Mesenchymal stem cell (in vitro differentiated cells and primary cell): Measurements from ENCODE around the gene LAMB3.

ENCODE experiments used
- DNase-seq: peaks from one replicate; pipeline ENCODE4 v3.0.0-alpha.2; 2013
- H2AFZ ChIP-seq: one replicate; pipeline ENCODE4 v1.6.1; 2013; ENCODE audit warnings: low read depth, mild to moderate bottlenecking, control low read depth, inconsistent platforms, low read length, moderate library complexity
- H2AK5ac ChIP-seq: 2 replicates; pipeline ENCODE4 v1.6.1; 2013; ENCODE audit warnings: low read length, moderate library complexity, mild to moderate bottlenecking, inconsistent platforms; ENCODE audit not compliant: severe bottlenecking
- H2BK120ac ChIP-seq: one replicate; pipeline ENCODE4 v1.6.1; 2013; ENCODE audit warnings: low read depth, mild to moderate bottlenecking, inconsistent platforms, low read length, moderate library complexity
- H2BK12ac ChIP-seq, 2 experiments: one replicate each; pipeline ENCODE4 v1.6.1; 2013; ENCODE audit warnings: inconsistent platforms in 2 of 2, low read length in 2 of 2, mild to moderate bottlenecking in 2 of 2, moderate library complexity in 2 of 2, control low read depth in 1 of 2
- H2BK15ac ChIP-seq: one replicate; pipeline ENCODE4 v1.6.1; 2013; ENCODE audit warnings: mild to moderate bottlenecking, low read depth, inconsistent platforms; ENCODE audit not compliant: poor library complexity, severe bottlenecking
- H2BK5ac ChIP-seq: 2 replicates; pipeline ENCODE4 v1.6.1; 2013; ENCODE audit warnings: low read depth, mild to moderate bottlenecking, low read length, control low read depth, inconsistent platforms; ENCODE audit not compliant: poor library complexity, severe bottlenecking
- H3K14ac ChIP-seq, 2 experiments: one replicate each; pipeline ENCODE4 v1.6.1; 2013; ENCODE audit warnings: inconsistent platforms in 2 of 2, low read length in 2 of 2, control low read depth in 1 of 2, mild to moderate bottlenecking in 1 of 2, moderate library complexity in 1 of 2
- H3K18ac ChIP-seq, 2 experiments: one replicate each; pipeline ENCODE4 v1.6.1; 2013; ENCODE audit warnings: inconsistent platforms in 2 of 2, low read length in 2 of 2, control low read depth in 1 of 2, low read depth in 1 of 2, mild to moderate bottlenecking in 1 of 2
- H3K23ac ChIP-seq, 2 experiments: one replicate each; pipeline ENCODE4 v1.6.1; 2013; ENCODE audit warnings: inconsistent platforms in 2 of 2, low read length in 2 of 2, mild to moderate bottlenecking in 2 of 2, moderate library complexity in 2 of 2, control low read depth in 1 of 2
- H3K27ac ChIP-seq: 2 replicates; pipeline ENCODE4 v1.5.1; 2013; ENCODE audit warnings: mild to moderate bottlenecking, moderate library complexity, low read length, control low read depth, inconsistent platforms; ENCODE audit not compliant: poor library complexity, severe bottlenecking
- H3K27me3 ChIP-seq, 2 experiments: 2 replicates each; pipeline versions ENCODE4 v1.6.1 to v1.7.0; 2013; ENCODE audit warnings: low read length in 2 of 2, mild to moderate bottlenecking in 2 of 2, moderate library complexity in 2 of 2, control low read depth in 1 of 2, inconsistent platforms in 1 of 2; ENCODE audit not compliant: control insufficient read depth in 1 of 2, insufficient read depth in 1 of 2
- H3K36me3 ChIP-seq, 2 experiments: 2 replicates each; pipeline versions ENCODE4 v1.6.1 to v1.7.0; 2013; ENCODE audit warnings: low read length in 2 of 2, control low read depth in 1 of 2, inconsistent platforms in 1 of 2, low read depth in 1 of 2, mild to moderate bottlenecking in 1 of 2; ENCODE audit not compliant: insufficient read depth in 2 of 2, control insufficient read depth in 1 of 2
- H3K4ac ChIP-seq, 2 experiments: one replicate each; pipeline ENCODE4 v1.6.1; 2013; ENCODE audit warnings: inconsistent platforms in 2 of 2, low read length in 2 of 2, mild to moderate bottlenecking in 2 of 2, moderate library complexity in 2 of 2, control low read depth in 1 of 2, low read depth in 1 of 2
- H3K4me1 ChIP-seq: 2 replicates; pipeline ENCODE4 v1.6.1; 2013; ENCODE audit warnings: low read depth, low read length, control low read depth; ENCODE audit not compliant: control insufficient read depth, insufficient read depth
- H3K4me2 ChIP-seq: 2 replicates; pipeline ENCODE4 v1.6.1; 2013; ENCODE audit warnings: low read length, mild to moderate bottlenecking, inconsistent platforms; ENCODE audit not compliant: poor library complexity, severe bottlenecking
- H3K4me3 ChIP-seq, 2 experiments: 2 replicates each; pipeline versions ENCODE4 v1.5.1 to v1.7.0; 2013; ENCODE audit warnings: low read length in 2 of 2, mild to moderate bottlenecking in 2 of 2, control low read depth in 1 of 2, low read depth in 1 of 2; ENCODE audit not compliant: insufficient read depth in 1 of 2
- H3K79me1 ChIP-seq: replicated peaks from 2 replicates; pipeline ENCODE4 v1.6.1; 2013; ENCODE audit warnings: mild to moderate bottlenecking, control low read depth, low read length, inconsistent platforms; ENCODE audit not compliant: poor library complexity, severe bottlenecking
- H3K9ac ChIP-seq: 2 replicates; pipeline ENCODE4 v1.7.0; 2013; ENCODE audit warnings: mild to moderate bottlenecking, low read length, moderate library complexity
- H3K9me3 ChIP-seq: 2 replicates; pipeline ENCODE4 v1.7.0; 2013; ENCODE audit warnings: mild to moderate bottlenecking, low read length; ENCODE audit not compliant: control insufficient read depth
- H4K8ac ChIP-seq: one replicate; pipeline ENCODE4 v1.6.1; 2013; ENCODE audit warnings: inconsistent platforms, mild to moderate bottlenecking, low read length, moderate library complexity
- H4K91ac ChIP-seq: one replicate; pipeline ENCODE4 v1.6.1; 2013; ENCODE audit warnings: mild to moderate bottlenecking, low read length, inconsistent platforms
- WGBS: methylation state at CpG from one replicate; pipeline ENCODE4 v1.1.7; 2013; ENCODE audit warnings: mixed read lengths; 5-methylcytosine and 5-hydroxymethylcytosine counted together

The LAMB3 gene

GRCh38 chr1:209628618-209629299, 23.5 kb downstream of the LAMB3 start:
- Histone ChIP-seq H3K23ac (no peak overlapping the region), H4K8ac (no peak overlapping the region), H3K9me3 (no peaks in the 10 kb centered on the region), H3K4ac (no peak overlapping the region), H3K4me3 (no peak overlapping the region), H2BK12ac (no peak overlapping the region), H3K36me3 (peaks cover 0 to 3% of the 10 kb centered on the region in 2 experiments), H2AK5ac (no peak overlapping the region), H3K9ac (no peak overlapping the region), H4K91ac (no peak overlapping the region), H3K14ac (no peak overlapping the region), H2BK15ac (no peak overlapping the region), H3K18ac (no peak overlapping the region), H3K27me3 (no peaks in the 10 kb centered on the region), H3K27ac (no peak overlapping the region), H2BK5ac (no peak overlapping the region), H3K79me1 (no peaks in the 10 kb centered on the region), H2AFZ (no peak overlapping the region), H3K4me1 (peaks cover 28% of the 10 kb centered on the region), H3K4me2 (no peak overlapping the region), H2BK120ac (no peak overlapping the region)
- DNase-seq, result peak; percentile 43
- 88% methylated on average over 6 of the region's 7 CpGs for WGBS

GRCh38 chr1:209627732-209628196, 24.5 kb downstream of the LAMB3 start:
- H3K4me3 ChIP-seq, result no peak overlapping the region
- no peaks in the 10 kb centered on the region for H3K27me3 ChIP-seq
- DNase-seq, result peak; percentile 75
- peak overlapping the region in 1 of 2 experiments; percentile 40 for H3K23ac ChIP-seq
- H2BK120ac ChIP-seq, result no peak overlapping the region
- no peak overlapping the region for H2BK5ac ChIP-seq
- H3K18ac ChIP-seq, result peak overlapping the region; percentile 62 to 69
- H2BK12ac ChIP-seq, result peak overlapping the region in 1 of 2 experiments; percentile 92
- H3K4ac ChIP-seq, result peak overlapping the region in 1 of 2 experiments; percentile 29
- peaks cover 26% of the 10 kb centered on the region for H3K4me1 ChIP-seq
- H4K8ac ChIP-seq, result peak overlapping the region; percentile 41
- peak overlapping the region; percentile 30 for H4K91ac ChIP-seq
- H2BK15ac ChIP-seq, result no peak overlapping the region
- no peak overlapping the region for H3K27ac ChIP-seq
- no peaks in the 10 kb centered on the region for H3K79me1 ChIP-seq
- peaks cover 0 to 8% of the 10 kb centered on the region in 2 experiments for H3K36me3 ChIP-seq
- peak overlapping the region; percentile 3 for H3K9ac ChIP-seq
- H3K14ac ChIP-seq, result peak overlapping the region in 1 of 2 experiments; percentile 73
- no peak overlapping the region for H3K4me2 ChIP-seq
- no peaks in the 10 kb centered on the region for H3K9me3 ChIP-seq
- WGBS, result 47% methylated on average over 16 of the region's 16 CpGs
- no peak overlapping the region for H2AK5ac ChIP-seq
- H2AFZ ChIP-seq, result peak overlapping the region; percentile 46

- no peak for DNase-seq
- Histone ChIP-seq H3K4me1 (peaks cover 26% of the 10 kb centered on the region), H3K79me1 (no peaks in the 10 kb centered on the region), H3K9me3 (no peaks in the 10 kb centered on the region), H3K14ac (no peak overlapping the region), H4K91ac (peak overlapping the region; percentile 12), H3K18ac (no peak overlapping the region), H2AK5ac (no peak overlapping the region), H2AFZ (no peak overlapping the region), H2BK12ac (peak overlapping the region in 1 of 2 experiments; percentile 13), H3K4ac (no peak overlapping the region), H3K27ac (no peak overlapping the region), H3K23ac (no peak overlapping the region), H3K36me3 (peaks cover 0 to 8% of the 10 kb centered on the region in 2 experiments), H2BK120ac (no peak overlapping the region), H3K27me3 (no peaks in the 10 kb centered on the region), H3K4me3 (no peak overlapping the region), H3K4me2 (no peak overlapping the region), H2BK5ac (no peak overlapping the region), H2BK15ac (peak overlapping the region; percentile 79), H3K9ac (no peak overlapping the region), H4K8ac (no peak overlapping the region)
- 67% methylated on average over 16 of the region's 16 CpGs for WGBS
Measured at GRCh38 chr1:209627027-209627731, 25.0 kb downstream of the LAMB3 start.

GRCh38 chr1:209626346-209627026, 25.7 kb downstream of the LAMB3 start:
- H3K14ac ChIP-seq, result peak overlapping the region in 1 of 2 experiments; percentile 28
- H3K18ac ChIP-seq, result no peak overlapping the region
- H3K9me3 ChIP-seq, result no peaks in the 10 kb centered on the region

More at GRCh38 chr1:209626346-209627026, 25.7 kb downstream of the LAMB3 start:
- no peak overlapping the region for H3K4me3 ChIP-seq
- DNase-seq, result no peak
- H3K4ac ChIP-seq, result no peak overlapping the region
- H3K27ac ChIP-seq, result no peak overlapping the region
- H2AFZ ChIP-seq, result no peak overlapping the region
- no peak overlapping the region for H3K9ac ChIP-seq
- H3K27me3 ChIP-seq, result no peaks in the 10 kb centered on the region
- H3K4me1 ChIP-seq, result peaks cover 26% of the 10 kb centered on the region
- H2BK120ac ChIP-seq, result no peak overlapping the region
- no peaks in the 10 kb centered on the region for H3K79me1 ChIP-seq
- no peak overlapping the region for H2BK15ac ChIP-seq
- no peak overlapping the region for H2BK12ac ChIP-seq
- H4K8ac ChIP-seq, result no peak overlapping the region
- no peak overlapping the region for H2AK5ac ChIP-seq
- peak overlapping the region; percentile 14 for H4K91ac ChIP-seq
- H3K4me2 ChIP-seq, result no peak overlapping the region
- 92% methylated on average over 19 of the region's 19 CpGs for WGBS
- H2BK5ac ChIP-seq, result no peak overlapping the region
- H3K36me3 ChIP-seq, result peaks cover 0 to 8% of the 10 kb centered on the region in 2 experiments
- H3K23ac ChIP-seq, result no peak overlapping the region
